ENCODE results near the gene KPNB1.
A peak's percentile ranks its signal among the peaks of the same experiment; 100 is the strongest.

The KPNB1 gene

GRCh38 chr17:47696717-47697642, 47.3 kb downstream of the KPNB1 start:
- DNase-seq (ENCODE audit: low read depth), result no peak

DNA sequence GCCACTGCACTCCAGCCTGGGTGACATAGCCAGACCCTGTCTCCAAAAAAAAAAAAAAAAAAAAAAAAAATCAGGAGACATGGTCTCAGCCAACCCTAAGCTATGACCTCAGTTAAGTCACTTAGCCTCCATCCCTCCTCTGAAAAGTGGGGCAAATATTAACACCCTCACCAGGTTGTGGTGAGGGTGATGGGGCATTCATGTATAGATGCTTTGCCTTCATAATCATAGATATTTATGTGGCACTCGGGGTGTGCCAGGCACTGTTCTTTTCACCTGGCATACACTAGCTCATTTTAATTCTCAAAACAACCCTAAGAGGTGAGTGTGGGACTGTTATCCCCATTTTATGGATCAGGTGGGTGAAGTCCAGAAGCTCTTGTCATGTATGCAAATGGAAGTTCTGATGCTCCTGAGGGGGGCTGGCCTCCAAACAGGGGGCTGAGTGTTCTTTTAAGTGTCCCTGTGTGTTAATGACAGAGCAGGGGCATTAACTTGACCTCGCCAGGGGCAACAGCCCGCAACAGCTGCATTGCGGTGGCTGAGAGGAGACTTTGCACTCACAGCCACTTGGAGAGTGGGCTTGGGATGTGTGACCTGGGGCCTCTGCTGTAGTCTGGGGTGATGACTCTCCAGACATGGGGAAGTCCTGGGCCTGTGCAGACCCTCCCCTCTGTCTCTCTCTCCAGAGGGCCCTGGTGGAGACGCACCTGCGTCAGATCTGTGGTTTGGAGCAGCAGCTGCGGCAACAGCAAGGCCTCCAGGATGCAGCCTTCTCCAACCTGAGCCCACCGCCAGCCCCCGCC, 48.4 kb downstream of the KPNB1 start:
- DNase-seq (ENCODE audit: low read depth), result no peak

DNA sequence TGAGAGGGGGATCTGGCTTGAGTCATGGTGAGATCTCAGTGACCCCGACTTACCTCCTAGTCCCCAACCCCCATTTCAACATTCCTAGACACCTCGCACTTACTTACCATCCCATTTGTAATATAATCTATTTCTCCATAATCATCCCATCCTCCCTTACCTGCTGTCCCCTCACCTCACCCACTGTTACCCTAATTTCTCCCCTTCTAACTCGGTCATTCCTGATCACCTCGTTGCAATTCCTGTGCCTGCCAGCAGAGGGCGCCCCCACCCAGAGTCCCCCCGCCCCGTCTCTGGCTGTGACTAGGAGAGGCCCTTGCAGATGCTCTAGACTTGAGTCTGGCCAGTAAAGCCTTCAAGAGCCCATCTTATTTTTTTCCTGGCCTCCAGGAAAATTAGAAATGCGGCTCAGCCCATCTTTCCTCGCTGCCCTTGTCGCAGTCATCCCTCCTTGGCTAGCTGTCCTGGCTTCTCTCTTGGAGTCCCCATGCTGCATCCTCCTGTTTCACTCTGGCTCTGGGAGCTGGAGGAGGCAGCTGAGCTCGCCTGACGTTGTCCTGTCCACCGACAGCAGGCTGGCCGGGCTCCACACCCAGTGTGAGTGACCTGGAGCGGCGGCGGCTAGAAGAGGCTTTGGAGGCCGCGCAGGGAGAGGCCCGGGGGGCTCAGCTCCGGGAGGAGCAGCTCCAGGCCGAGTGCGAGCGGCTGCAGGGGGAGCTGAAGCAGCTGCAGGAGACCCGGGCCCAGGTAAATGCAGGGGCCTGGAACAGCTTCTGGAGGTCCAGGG, 49.2 kb downstream of the KPNB1 start:
- peak; percentile 80 for DNase-seq (ENCODE audit: low read depth)

DNA sequence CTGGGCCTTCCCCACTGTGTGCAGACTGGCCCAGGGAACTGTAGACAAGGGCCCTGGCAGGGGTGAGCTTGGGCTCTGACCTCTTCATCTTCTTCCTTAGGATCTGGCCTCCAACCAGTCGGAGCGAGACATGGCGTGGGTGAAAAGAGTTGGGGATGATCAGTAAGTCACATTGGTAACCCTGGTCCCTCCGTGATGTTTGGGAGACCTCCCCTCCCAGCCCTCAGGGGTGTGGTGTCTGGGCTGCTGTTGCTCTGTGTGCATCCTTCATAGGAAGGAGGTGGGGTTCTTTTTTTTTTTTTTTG, 49.8 kb downstream of the KPNB1 start:
- DNase-seq (ENCODE audit: low read depth), result no peak

GRCh38 chr17:47700471-47701449, 51.0 kb downstream of the KPNB1 start:
- DNase-seq (ENCODE audit: low read depth), result no peak

GRCh38 chr17:47701608-47702007, 51.9 kb downstream of the KPNB1 start:
- DNase-seq (ENCODE audit: low read depth), result no peak

- DNase-seq (ENCODE audit: low read depth), result no peak
Measured at GRCh38 chr17:47702391-47702995, 52.8 kb downstream of the KPNB1 start.

GRCh38 chr17:47703191-47703591, 53.5 kb downstream of the KPNB1 start:
- DNase-seq (ENCODE audit: low read depth), result no peak

DNA sequence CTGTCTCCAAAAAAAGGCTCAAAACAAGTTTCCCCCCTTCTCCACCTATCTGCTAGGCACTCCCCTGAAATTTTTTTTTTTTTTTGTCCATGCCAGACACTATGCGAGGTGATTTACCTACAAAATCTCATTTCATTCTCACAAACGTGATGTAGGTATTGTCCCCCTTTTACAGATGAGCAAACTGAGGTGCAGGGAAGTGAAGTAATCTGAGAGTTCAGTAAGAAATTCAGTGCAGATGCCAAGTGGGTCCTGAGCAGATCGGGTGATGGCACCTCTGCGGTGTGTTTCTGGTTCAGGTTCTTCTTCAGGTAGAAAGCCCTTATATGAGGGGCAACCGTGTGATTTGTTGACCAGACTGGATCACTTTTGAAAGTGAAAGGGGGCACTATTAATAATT, 54.0 kb downstream of the KPNB1 start:
- DNase-seq (ENCODE audit: low read depth), result no peak

GRCh38 chr17:47704116-47704515, 54.4 kb downstream of the KPNB1 start:
- no peak for DNase-seq (ENCODE audit: low read depth)

DNA sequence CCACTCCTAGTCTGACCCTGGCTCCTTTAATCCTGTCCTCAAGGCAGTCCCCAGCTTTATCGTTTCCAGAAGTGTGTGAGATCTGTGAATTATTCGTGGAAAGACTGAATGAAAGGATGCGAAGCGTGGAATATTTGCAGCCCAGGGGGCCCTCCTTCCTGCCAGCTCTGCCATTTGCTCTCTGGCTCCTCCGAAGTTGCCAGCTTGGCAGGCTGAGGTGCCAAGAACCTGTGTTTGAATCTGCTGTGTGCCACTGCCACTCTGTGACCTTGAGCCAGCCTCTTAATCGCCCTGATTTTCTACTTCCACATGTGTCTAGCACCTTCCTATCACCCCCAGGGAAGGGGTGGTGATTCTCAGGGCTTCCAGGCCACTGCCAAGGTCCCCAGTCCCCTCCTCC, 55.0 kb downstream of the KPNB1 start:
- DNase-seq (ENCODE audit: low read depth), result no peak

GRCh38 chr17:47705536-47706530, 56.1 kb downstream of the KPNB1 start:
- no peak for DNase-seq (ENCODE audit: low read depth)

DNA sequence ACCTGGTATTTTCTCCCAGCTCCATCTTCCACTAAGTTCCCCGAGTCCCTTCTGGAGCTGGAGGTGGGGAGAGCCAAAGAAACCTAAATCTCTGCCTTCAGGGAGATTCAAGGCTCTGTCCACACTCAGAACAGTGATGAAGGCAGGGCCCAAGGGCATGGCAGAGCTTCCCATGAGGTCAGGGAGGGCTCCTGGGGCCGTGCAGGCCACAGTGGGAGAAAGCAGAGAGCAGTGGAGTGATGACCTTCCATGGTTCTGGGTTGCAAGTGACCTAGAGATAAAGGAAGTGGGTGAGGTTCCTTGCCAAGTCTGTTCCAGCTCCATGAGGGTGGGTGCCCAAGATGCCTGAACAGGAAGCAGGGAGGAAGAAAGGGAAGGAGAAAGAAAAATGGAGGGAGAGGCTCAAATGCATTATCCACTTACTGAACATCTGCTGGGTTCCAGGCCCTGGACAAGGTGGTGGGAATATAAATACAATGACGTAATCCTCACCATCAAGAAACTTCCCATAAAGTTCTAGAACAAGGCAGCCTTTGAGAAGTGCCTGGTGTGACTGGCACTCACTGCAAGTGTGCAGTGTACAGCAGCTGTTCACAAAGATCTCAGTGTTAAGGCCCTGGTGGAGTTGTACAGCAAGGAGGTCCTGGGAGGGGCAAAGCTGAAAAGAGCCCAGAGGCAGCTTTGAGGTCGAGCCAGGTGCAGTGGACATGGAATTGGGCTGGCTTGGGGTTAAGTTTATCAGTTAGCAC, 57.5 kb downstream of the KPNB1 start:
- DNase-seq (ENCODE audit: low read depth), result no peak

DNA sequence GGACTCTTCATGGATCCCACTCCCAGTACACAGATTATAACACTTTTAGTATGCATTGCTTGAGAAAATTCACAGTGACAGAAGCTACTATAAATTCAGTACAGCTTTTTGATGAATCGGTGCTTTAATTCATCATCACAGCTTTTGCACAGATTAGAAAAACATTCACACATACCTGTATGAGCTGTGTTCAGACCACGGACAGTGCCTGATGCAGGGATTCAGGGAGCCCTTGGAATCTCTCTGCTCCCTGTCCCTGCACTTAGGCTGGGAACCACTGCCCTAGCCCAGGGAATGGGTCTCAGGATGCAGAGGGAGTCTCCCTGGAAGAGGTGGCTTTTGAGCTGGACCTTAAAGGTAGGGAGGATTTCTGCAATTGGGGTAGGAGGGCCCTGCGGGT, 58.2 kb downstream of the KPNB1 start:
- DNase-seq (ENCODE audit: low read depth), result no peak

- DNase-seq (ENCODE audit: low read depth), result no peak
Measured at GRCh38 chr17:47708312-47708863, 58.7 kb downstream of the KPNB1 start.

GRCh38 chr17:47708864-47709541, 59.3 kb downstream of the KPNB1 start:
- DNase-seq (ENCODE audit: low read depth), result no peak

DNA sequence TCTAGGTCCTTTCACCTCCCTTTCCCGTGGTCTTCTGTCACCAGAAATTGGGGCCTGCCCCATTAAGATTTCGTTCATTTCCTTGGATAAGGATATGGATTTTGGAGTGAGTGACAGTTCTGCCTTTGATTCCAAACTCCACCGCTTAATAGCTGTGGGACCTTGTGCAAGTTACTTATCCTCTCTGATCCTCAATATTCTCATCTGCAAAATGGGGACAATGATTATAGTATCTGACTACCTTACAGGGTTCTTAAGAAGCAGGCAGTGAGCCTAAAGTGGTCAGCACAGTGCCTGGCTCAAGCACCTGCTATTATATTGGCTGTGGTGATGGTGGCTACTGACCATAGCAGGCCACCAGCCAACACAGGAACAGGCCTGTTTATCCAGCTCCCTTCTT, 59.9 kb downstream of the KPNB1 start:
- no peak for DNase-seq (ENCODE audit: low read depth)
